Measurements from ENCODE around the gene RABGAP1L.

GRCh38 chr1:174742805-174743653 lies 583.7 kb downstream of the RABGAP1L start:
- TF ChIP-seq CTCF (IDR thresholded peaks at IDR 0.05): no peak
- TF ChIP-seq EZH2 (IDR thresholded peaks at IDR 0.05): no peak
- no peak for TF ChIP-seq EZH2phosphoT487 (IDR thresholded peaks at IDR 0.05)
